HCEC 1CT (cell line): Measurements from ENCODE around the gene ZNF366.

Experiments
- DNase-seq: peaks from one replicate; pipeline ENCODE4 v3.0.0-alpha.2; 2017

The ZNF366 gene

DNA sequence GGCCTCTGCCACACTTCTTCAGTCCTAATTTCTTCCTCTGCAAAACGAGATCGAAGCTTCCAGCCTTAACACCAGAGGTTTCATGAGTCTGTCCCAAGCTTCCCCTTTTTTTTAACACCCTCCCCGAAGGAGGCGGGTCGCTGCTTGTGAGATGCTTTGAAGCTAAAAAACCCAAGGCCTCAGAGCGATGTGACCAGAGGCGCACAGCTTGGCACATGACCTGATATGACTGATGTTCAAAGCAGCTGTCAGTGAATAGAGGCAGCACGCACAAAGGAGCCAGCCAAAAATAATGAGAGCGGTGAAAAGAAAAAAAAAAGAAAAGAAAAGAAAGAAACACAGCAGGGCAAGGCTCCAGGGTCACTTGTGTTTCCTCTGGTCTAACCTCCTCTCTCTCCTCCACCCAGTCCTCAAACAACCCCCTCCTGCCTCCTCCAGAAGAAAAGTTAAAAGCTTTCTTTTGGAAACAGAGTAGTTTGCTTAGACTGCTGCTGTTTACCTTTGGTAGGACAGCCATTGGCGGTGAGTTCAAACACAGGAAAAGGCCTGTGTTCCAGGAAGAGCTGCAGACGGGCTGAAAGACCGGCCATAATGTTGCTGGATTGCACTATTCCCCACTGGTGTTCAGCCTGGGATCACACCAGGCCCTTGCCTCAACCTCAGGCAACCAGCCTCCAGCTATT is 10.9 kb upstream of the ZNF366 start:
- no peak for DNase-seq

DNA sequence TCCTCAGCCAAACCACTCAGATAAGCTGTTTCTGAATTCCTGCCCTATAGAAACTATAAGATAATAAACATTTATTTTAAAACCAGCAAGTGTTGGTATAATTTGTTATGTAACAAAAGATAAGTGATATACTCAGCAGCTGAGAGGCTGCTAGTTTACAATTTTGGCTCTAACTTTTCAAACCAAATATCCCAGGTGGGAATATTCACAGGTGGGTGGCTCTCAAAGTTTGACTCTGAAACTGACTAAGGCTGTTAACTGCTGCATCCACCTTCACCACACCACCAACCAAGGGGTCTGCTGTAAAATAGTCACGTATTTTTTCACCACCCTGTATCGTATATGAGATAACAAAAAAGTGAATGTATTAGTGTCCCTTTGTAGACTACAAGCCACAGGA is 9.7 kb upstream of the ZNF366 start:
- DNase-seq = no peak

- no peak for DNase-seq
Observed at GRCh38 chr5:72515211-72515610, 8.0 kb upstream of the ZNF366 start.

DNA sequence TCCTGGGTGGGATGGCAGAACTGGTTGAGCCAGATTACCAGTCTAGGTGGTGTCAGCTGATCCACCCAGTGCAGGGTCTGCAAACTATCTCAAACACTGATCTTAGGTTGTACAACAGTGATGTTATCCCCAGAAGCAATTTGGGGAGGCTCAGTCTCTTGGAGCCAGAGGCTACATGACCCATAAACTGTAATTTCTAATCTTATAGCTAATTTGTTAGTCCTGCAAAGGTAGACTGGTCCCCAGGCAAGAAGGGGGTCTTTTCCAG is 5.3 kb upstream of the ZNF366 start:
- no peak for DNase-seq

- DNase-seq = peak; percentile 61
Observed at GRCh38 chr5:72511774-72512592, 4.8 kb upstream of the ZNF366 start.

DNA sequence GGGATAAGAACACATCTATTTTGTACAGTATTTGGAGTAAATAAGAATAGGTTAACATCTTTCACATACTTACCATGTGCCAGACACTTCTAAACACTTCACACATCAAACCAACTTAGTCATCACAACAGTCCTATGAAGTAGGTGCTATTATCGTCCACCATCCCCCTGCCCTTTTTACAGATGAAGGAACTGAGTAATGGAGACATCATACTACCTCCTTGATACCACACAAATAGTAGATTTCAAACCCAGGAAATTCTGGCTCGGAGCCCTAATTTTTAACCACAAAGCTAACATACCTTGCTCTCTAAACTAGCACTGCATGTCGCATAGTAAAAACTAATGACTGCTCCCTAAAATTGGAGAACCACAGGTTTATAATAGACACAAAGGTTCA is 4.2 kb upstream of the ZNF366 start:
- DNase-seq = peak; percentile 72

GRCh38 chr5:72510610-72511181 is 3.5 kb upstream of the ZNF366 start:
- peak; percentile 83 for DNase-seq

- no peak for DNase-seq
Observed at GRCh38 chr5:72509401-72509800, 2.2 kb upstream of the ZNF366 start.

DNA sequence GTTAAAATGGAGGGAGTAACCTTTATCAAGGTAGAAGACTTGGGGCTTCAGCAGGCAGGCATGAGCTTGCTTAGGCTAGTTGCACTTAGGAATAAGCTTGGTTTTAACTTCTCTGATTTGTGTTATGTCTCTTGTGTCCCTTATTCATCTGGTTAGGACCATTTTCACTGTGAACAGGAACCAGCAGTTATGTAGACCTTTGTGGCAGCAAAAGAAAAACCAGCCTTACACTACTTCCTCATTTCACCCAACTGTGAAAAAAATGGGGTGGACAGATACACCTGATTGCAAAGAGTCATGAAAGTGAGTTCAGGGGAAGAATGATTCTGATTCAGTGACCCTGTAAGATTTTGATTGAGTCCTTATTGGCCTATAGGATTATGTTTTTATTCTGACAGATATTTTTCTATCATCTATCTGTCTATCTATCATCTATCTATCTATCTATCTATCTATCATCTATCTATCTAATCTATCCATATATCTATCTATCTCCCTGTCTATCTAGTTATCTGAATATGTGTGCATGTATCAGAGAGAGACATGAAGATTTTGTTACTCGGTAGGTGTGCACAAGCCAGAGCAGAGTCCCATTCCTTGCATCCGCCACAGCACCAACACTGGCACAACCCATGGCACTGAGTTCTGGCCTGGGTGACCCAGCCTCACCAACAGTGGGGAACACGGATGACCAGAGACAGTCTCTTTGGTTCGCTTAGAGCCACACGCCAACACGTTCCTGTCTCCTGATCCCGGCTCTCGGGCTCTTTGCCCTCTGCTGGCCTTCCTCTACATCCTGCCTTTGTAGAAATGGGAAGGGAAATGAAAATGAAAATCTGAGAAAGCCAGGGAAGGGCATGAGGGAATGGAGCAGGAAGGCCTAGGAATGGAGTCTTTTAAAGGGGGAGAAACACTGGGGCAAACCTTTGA is 1.3 kb upstream of the ZNF366 start:
- no peak for DNase-seq

- no peak for DNase-seq
Observed at GRCh38 chr5:72507907-72508238, 663 bp upstream of the ZNF366 start.

- DNase-seq = no peak
Observed at GRCh38 chr5:72506158-72506549, 1.1 kb downstream of the ZNF366 start.

DNA sequence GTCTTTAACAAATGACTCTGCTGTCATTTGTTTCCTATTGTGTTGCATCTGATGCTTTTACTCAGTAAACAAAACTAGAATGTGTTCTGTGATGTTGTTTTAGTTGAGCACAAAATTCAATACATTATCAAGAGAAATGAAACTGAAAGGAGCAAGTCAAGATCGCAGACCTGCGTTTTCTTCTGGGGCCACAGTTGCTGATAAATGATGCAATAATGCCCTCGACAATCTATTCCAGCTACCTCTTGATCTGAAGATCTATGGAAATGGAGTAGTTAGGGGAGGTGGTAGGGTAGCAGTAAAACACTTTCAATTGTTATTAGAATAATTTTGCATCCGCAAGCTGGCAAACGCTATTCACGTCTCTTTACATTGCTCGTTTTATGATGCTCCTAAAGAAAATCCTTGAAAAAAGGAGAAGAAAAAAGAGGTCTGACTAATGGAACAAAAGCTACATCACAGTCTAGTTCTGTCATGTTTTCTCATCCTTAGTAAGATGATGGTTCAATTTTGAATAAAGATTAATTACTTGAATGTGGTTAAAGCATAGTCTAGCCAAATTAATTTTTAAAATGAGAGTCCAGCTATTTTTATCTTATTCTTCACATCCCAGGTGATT is 1.6 kb downstream of the ZNF366 start:
- no peak for DNase-seq

- DNase-seq = no peak
Observed at GRCh38 chr5:72505016-72505415, 2.2 kb downstream of the ZNF366 start.

- DNase-seq = peak; percentile 50
Observed at GRCh38 chr5:72503888-72504491, 3.2 kb downstream of the ZNF366 start.

- DNase-seq = no peak
Observed at GRCh38 chr5:72501488-72501887, 5.7 kb downstream of the ZNF366 start.

DNA sequence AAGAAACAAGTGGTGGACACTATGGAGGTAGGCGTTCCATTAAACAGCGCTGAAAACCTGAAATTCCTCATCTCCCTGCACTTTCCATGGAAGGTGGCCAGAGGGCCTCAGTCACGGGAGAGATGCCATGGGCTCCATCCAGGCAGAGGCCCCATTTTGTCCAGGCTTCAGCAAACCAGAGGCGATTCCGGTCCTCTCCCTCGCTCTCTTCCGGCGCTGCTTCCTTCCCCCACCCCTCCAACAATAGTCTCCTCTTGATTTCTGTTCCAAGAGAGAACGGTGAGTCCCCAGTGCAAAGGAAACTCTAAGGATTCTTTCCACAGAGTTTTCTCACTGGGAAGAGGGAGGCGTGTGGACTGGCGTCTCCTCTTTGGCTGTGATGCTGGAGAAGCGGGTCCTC is 7.5 kb downstream of the ZNF366 start:
- no peak for DNase-seq

DNA sequence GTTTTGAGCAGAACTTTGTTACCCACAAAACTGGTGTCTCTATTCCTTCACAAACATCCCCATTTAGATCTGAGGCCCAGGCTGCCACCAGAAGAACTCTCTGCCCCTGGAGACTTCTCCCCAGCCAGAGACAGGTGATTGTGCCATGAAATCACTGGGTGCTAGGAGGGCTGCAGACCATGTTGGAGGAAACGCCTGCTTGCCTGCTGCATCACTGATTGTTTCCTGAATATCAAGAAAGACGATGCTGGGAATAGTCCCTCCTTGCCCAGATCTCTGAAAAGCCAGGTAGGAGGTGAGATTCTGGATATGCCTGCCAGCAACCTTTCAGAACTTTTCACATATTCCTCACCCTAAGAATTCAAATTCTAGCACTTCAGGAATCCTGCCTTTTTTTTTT is 8.1 kb downstream of the ZNF366 start:
- DNase-seq = no peak

DNA sequence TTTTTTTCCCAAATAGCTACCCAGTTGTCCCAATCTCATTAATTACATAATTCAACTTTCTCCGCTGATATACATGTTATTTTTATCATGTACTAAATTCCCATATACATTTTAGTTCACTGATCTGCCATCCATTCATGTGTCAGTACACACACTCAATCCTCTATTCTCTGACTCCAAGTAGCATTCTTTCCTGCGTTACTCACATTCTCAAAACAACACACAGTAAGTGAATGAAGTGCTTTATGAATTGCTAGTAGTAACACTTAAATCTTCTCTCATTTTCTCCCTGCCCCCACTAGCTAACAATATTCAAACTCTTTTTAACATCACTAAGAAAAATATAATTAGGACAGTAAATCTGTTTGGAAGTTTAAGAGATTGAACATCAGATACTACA is 8.9 kb downstream of the ZNF366 start:
- DNase-seq = peak; percentile 75

DNA sequence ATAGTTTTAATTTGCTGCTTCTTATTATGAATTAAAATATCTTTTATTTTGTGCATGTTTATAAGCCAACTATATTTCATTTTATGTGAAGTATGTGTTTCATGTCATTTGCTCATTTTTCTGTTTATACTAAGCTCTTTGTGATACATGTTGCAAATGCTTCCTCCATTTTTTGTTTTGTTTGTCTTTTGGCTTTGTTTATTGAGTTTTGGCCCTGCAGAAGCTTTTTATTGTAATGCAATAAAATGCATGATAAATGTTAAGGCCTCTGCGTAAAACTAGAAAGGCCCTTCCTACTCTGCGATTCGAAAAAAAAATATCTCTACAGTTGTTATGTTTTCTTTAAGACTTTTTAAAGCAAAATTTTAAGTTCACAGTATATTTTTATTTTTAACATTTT is 9.4 kb downstream of the ZNF366 start:
- no peak for DNase-seq

DNA sequence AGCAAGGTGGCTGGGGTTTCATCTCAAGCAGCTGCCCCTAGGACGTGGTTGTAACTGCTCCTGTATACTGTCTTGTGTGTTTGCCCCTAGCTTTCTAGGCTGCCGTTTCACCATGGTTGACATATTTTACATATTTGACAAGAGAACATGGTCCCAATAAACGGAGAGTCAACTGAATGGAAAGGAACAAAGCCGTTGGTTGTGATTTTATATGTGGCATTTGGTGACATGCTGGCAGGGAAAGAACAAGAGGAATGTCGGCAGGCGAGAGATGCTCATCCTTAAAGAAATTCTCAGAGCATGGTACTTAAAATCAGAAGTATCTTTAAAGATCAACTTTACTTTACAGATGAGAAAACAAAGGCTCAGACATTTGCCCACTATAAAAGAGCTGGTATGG is 11.8 kb downstream of the ZNF366 start:
- DNase-seq = no peak

DNA sequence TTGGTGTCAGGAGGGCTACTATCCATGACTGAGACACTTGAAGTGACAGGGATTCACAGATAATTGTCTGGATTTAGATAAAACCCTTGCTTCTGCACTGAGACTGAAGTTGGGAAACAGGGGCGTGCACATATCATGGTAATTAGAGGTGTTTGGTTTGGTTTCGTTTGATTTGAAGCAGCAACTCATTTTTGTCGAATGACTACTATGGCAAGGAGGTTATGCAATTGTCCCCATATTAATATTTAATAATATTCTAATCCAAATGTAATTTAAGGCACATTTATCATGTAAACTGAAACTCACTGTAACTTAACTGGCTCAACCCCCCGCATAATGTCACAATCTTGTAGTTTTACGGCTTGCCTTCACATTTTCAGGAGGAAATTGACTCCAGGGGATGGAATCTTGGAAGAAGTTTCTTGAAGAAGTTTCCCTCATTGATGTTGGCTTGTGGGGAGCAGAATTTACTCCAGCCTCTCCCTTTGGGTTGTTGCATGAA is 12.5 kb downstream of the ZNF366 start:
- DNase-seq = peak; percentile 28

DNA sequence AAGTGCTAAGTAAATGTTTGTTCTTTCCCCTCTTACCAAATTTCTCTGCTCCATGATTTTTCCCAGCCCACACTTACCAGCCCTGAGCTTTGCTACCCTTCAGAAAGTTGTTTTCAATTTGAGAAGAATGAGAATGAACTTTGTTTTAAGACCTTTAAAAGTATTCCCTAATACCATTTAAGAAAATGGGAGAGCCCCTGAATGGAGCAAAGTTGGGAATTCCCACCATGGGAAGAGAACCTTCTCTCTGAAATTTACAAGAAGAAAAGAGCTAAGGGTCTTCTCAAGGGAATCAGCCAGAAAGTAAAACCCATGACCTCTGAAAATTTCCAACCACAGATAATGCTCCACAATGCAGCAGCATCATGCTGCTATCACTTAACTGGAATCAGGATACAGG is 17.7 kb downstream of the ZNF366 start:
- DNase-seq = no peak
